Skeletal muscle tissue (tissue), 4 donors: ENCODE results near the gene ZC3H10. TPM values are rescaled to one million over a fixed set of nuclear protein-coding genes. Genes with fewer than 3 reads are reported as not detected.

Experiments used
- H3K27ac ChIP-seq: one replicate; pipeline ENCODE4 v1.7.0; 2013; ENCODE audit warnings: mild to moderate bottlenecking, low read depth, low read length, inconsistent platforms
- H3K27me3 ChIP-seq, 3 donors: one replicate each; pipeline ENCODE4 v1.7.0; 2013; ENCODE audit warnings: low read length in 3 of 3; ENCODE audit not compliant: control insufficient read depth in 3 of 3, insufficient read depth in 3 of 3
- H3K36me3 ChIP-seq, 3 donors: one replicate each; pipeline ENCODE4 v1.7.0; 2013; ENCODE audit warnings: low read length in 3 of 3; ENCODE audit not compliant: control insufficient read depth in 3 of 3, insufficient read depth in 3 of 3
- H3K4me1 ChIP-seq, 3 donors: one replicate each; pipeline ENCODE4 v1.7.0; 2013; ENCODE audit warnings: low read length in 3 of 3, mild to moderate bottlenecking in 3 of 3; ENCODE audit not compliant: control insufficient read depth in 3 of 3, insufficient read depth in 3 of 3
- H3K4me3 ChIP-seq, 3 donors: one replicate each; pipeline ENCODE4 v1.7.0; 2013; ENCODE audit warnings: low read length in 3 of 3
- H3K9ac ChIP-seq, 3 donors: one replicate each; pipeline ENCODE4 v1.7.0; 2013; ENCODE audit warnings: low read length in 3 of 3, mild to moderate bottlenecking in 3 of 3, moderate library complexity in 2 of 3, low read depth in 1 of 3
- H3K9me3 ChIP-seq, 3 donors: one replicate each; pipeline ENCODE4 v1.7.0; 2013; ENCODE audit warnings: low read length in 3 of 3; ENCODE audit not compliant: control insufficient read depth in 3 of 3
- total RNA-seq: library from RNA; depleted of rRNA; stranded (reverse); fragments of >200 nt; gene quantifications from one replicate; pipeline ENCODE4 v1.2.3, GENCODE V29; 2014
- donor health status: Osteomylitis.

ZC3H10 gene
- total RNA-seq, 1 donor from 2014 or later = 5.7 TPM

DNA sequence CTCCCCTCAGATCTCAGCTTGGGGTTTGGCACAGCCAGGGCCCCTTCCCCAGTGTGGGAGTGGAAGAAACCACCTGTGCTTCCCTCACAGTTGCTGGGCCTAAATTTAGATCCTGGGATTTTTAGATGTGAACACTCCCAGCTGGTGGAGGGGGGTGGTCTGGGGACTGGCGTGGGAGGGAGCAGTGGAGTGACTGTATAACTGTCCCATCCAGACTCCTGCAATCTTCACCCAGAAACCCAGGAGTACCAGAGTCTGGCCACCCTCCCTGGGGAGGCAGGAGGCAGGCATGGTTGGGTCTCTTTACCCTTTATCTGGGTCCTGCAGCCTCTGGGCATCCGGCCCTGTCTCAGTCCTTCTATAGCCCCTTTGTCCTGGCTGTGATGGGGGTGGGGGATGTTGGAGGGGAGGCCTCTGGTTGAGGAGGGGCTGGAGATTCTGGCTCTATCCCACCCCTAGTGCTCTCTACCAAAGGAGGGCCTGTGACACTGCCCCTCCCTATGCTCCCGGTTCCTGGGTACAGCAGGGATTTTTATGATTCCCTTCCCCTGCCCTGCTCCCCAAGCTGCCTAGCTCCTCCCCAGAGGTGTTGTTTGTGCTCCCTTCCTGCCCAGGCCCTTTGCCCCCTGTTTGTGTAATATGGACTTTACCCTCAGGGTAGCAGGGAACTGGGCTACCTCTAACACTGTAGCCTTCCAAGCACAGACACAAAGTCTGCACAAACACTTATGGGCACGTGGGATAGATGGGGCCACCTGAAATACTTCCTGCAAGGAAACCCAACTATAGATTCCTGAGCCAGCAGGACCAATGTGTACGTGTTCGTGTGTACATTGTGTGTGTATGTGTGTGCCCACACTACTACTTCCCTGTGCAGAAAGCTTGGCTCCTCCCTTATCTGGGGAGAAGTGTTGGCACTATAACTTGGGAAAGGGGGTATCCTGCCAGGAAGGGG, 36.4 kb upstream of the ZC3H10 start:
- Histone ChIP-seq H3K36me3 (no peaks in the 10 kb centered on the region), H3K27me3 (peaks cover 11 to 17% (median 14%) of the 10 kb centered on the region in 3 donors), H3K4me1 (peaks cover 12 to 16% (median 15%) of the 10 kb centered on the region in 3 donors), H3K9me3 (no peaks in the 10 kb centered on the region), H3K4me3 (peak overlapping the region in 1 of 3 donors; percentile 36), H3K9ac (peak overlapping the region in 1 of 3 donors; percentile 32), H3K27ac (peak overlapping the region; percentile 74)

DNA sequence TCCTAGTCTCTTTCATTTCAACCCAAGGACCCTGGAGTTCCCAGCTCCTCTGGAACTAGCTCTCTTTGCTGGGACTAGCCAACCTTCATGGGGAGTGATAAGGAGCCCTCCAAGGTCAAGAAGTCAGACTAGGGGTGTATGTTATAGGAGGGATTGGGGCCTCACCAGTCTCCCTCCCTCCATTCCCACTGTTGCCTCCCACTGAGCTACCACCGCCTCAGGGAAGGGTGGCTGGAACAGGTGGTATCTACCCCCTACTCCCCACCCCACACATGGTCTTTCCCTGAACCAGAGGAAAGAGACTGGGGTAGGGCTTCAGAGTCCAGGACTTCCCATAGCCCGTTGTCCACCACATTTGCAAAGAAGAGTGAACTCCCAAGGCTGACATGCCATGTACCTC, 35.7 kb upstream of the ZC3H10 start:
- Histone ChIP-seq H3K9me3 (no peaks in the 10 kb centered on the region), H3K27me3 (peaks cover 11 to 14% (median 14%) of the 10 kb centered on the region in 3 donors), H3K36me3 (no peaks in the 10 kb centered on the region), H3K4me3 (no peak overlapping the region), H3K27ac (no peak overlapping the region), H3K4me1 (peaks cover 12 to 18% (median 15%) of the 10 kb centered on the region in 3 donors), H3K9ac (no peak overlapping the region)

DNA sequence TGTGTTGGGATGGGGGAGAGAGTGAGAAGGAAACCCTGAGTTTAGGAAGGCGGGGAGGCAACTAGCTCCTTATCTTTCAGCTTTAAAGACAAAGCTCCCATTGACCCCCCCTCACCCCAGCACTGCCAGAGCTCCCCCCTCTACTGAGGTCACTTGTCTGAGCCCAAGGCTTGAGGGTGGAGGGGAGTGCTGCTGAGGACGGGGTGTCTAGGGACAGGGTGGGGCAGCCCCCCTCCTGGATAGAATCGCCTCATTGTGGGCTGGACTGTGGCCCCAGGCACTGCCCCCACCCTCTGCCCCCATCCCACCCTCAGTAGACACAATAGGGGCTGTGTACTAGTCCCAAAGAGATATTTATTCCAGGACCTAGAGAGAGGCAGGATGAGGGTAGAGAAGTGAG, 35.1 kb upstream of the ZC3H10 start:
- Histone ChIP-seq H3K27ac (no peak overlapping the region), H3K4me3 (no peak overlapping the region), H3K9me3 (no peaks in the 10 kb centered on the region), H3K27me3 (peaks cover 11 to 14% (median 14%) of the 10 kb centered on the region in 3 donors), H3K4me1 (peaks cover 12 to 19% (median 15%) of the 10 kb centered on the region in 3 donors), H3K9ac (no peak overlapping the region), H3K36me3 (no peaks in the 10 kb centered on the region)

DNA sequence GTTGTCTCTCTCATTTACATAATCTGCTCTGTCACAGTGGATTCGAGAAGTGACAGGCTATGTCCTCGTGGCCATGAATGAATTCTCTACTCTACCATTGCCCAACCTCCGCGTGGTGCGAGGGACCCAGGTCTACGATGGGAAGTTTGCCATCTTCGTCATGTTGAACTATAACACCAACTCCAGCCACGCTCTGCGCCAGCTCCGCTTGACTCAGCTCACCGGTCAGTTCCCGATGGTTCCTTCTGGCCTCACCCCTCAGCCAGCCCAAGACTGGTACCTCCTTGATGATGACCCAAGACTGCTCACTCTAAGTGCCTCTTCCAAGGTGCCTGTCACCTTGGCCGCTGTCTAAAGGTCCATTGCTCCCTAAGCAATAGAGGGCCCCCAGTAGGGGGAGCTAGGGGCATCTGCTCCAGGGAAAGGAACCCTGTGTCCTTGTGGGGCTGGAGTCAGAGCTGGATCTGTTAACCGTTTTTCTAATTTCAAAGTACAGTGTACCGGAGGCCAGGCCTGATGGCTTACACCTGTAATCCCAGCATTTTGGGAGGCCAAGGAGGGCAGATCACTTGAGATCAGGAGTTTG, 33.0 kb upstream of the ZC3H10 start:
- Histone ChIP-seq H3K9me3 (no peaks in the 10 kb centered on the region), H3K36me3 (no peaks in the 10 kb centered on the region), H3K9ac (no peak overlapping the region)

DNA sequence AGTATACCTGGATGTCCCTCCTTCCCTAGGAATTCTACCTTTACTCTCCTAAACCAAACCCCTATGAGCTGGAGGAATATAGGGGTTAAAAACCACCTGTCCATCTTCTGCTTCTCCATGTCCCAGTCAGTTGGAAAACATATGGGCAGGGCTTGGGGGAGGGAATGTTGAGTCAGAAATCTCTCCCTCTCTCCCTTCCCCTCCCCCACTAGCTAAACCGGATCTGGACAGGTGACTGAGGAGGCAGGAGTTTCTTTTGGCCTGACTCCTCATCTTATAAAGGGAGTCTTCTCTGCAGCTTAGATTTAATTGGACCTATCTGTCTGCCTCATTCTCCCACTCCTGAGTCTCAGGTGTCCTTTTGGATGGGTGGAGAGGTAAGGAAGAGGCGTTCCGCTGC, 32.0 kb upstream of the ZC3H10 start:
- peaks cover 0 to 3% (median 0%) of the 10 kb centered on the region in 3 donors for H3K4me1 ChIP-seq
- no peak overlapping the region for H3K4me3 ChIP-seq
- no peaks in the 10 kb centered on the region for H3K36me3 ChIP-seq
- H3K9me3 ChIP-seq = no peaks in the 10 kb centered on the region
- peaks cover 1 to 4% (median 3%) of the 10 kb centered on the region in 3 donors for H3K27me3 ChIP-seq
- H3K9ac ChIP-seq = no peak overlapping the region
- no peak overlapping the region for H3K27ac ChIP-seq

More for the DNA sequence above, 33.0 kb upstream of the ZC3H10 start:
- H3K4me3 ChIP-seq = no peak overlapping the region
- no peak overlapping the region for H3K27ac ChIP-seq
- peaks cover 10 to 11% (median 10%) of the 10 kb centered on the region in 3 donors for H3K27me3 ChIP-seq
- peaks cover 2 to 6% (median 5%) of the 10 kb centered on the region in 3 donors for H3K4me1 ChIP-seq

DNA sequence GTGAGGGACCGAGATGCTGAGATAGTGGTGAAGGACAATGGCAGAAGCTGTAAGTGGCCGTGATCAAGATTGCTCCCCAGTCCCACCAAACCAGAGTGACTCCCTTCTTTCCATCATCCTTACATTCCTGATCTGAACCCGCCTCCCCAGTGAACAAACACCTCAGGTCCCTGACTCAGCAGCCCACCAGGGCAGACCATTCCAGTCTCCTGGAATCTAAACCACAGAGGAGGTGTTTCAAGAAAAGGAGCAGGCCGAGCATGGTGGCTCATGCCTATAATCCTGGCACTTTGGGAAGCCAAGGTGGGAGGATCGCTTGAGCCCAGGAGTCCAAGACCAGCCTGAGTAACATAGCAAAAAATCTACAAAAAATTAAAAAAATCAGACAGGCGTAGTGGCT, 31.5 kb upstream of the ZC3H10 start:
- H3K27me3 ChIP-seq = peaks cover 0 to 2% (median 0%) of the 10 kb centered on the region in 3 donors
- no peaks in the 10 kb centered on the region for H3K36me3 ChIP-seq
- H3K9ac ChIP-seq = no peak overlapping the region
- H3K27ac ChIP-seq = no peak overlapping the region
- no peak overlapping the region for H3K4me3 ChIP-seq
- H3K9me3 ChIP-seq = no peaks in the 10 kb centered on the region
- peaks cover 0 to 3% (median 0%) of the 10 kb centered on the region in 3 donors for H3K4me1 ChIP-seq

DNA sequence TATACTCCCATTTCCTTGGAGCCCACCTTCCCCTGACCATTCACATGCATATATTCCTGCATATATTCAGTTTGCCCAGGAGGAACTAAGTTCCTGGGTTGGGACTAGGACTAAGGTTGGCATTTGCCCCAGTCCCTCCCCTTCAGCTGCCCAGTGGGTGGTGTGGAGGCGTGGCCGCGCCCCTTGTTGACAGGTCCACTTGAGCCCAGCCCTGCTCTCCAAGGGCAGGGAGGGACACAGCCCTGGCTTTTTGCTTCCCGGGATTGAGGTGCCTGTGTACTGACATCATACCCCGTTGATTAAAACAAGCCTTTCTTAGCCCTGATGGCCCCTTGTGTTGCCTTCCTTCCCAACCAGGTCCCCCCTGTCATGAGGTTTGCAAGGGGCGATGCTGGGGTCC, 30.8 kb upstream of the ZC3H10 start:
- Histone ChIP-seq H3K4me1 (peaks cover 0 to 3% (median 0%) of the 10 kb centered on the region in 3 donors), H3K9ac (no peak overlapping the region), H3K4me3 (no peak overlapping the region), H3K9me3 (no peaks in the 10 kb centered on the region), H3K27me3 (no peaks in the 10 kb centered on the region), H3K27ac (no peak overlapping the region), H3K36me3 (no peaks in the 10 kb centered on the region)

DNA sequence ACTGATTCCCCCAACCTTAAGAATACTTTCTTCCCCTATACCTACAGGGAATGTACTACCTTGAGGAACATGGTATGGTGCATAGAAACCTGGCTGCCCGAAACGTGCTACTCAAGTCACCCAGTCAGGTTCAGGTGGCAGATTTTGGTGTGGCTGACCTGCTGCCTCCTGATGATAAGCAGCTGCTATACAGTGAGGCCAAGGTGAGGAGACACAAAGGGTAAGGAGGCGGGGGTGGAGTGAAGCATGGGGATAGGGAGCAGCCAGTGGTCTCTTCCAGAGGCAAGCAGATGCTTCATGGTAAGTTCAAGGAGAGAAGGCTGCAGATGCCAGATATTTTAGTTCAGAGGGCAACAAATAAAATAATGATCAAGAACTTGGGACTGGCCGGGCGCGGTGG, 20.3 kb upstream of the ZC3H10 start:
- Histone ChIP-seq H3K9me3 (no peaks in the 10 kb centered on the region), H3K36me3 (peaks cover 0 to 3% (median 0%) of the 10 kb centered on the region in 3 donors), H3K4me1 (peaks cover 0 to under 1% (median 0%) of the 10 kb centered on the region in 3 donors), H3K4me3 (no peak overlapping the region), H3K9ac (no peak overlapping the region), H3K27me3 (peaks cover 0 to 3% (median 0%) of the 10 kb centered on the region in 3 donors), H3K27ac (no peak overlapping the region)

GRCh38 chr12:56098592-56098991, 19.5 kb upstream of the ZC3H10 start:
- Histone ChIP-seq H3K4me3 (no peak overlapping the region), H3K27me3 (peaks cover 0 to 3% (median 0%) of the 10 kb centered on the region in 3 donors), H3K9ac (no peak overlapping the region), H3K27ac (no peak overlapping the region), H3K9me3 (no peaks in the 10 kb centered on the region), H3K36me3 (peaks cover 0 to 3% (median 0%) of the 10 kb centered on the region in 3 donors), H3K4me1 (peaks cover 5 to 9% (median 8%) of the 10 kb centered on the region in 3 donors)

GRCh38 chr12:56099787-56100186, 18.3 kb upstream of the ZC3H10 start:
- Histone ChIP-seq H3K4me1 (peaks cover 8 to 15% (median 9%) of the 10 kb centered on the region in 3 donors), H3K36me3 (peaks cover 0 to 3% (median 0%) of the 10 kb centered on the region in 3 donors), H3K9me3 (no peaks in the 10 kb centered on the region), H3K27me3 (peaks cover 0 to 3% (median 0%) of the 10 kb centered on the region in 3 donors), H3K4me3 (no peak overlapping the region), H3K9ac (no peak overlapping the region), H3K27ac (no peak overlapping the region)
